Measurements from ENCODE around the gene TACC2. TPM values are rescaled to one million over a fixed set of nuclear protein-coding genes. Genes with fewer than 3 reads are reported as not detected.

Gene TACC2
- polyA plus RNA-seq, 4 donors = 40.9 to 55.4 (median 45.8) TPM

- DNase-seq (ENCODE audit: low read depth in 4 of 4, low spot score in 3 of 4) = no peak
These were observed 173.8 kb downstream of the TACC2 start for GRCh38 chr10:122162671-122163173.

- DNase-seq (ENCODE audit: low read depth in 4 of 4, low spot score in 3 of 4) = no peak
These were observed 174.4 kb downstream of the TACC2 start for GRCh38 chr10:122163174-122164022.

GRCh38 chr10:122164023-122164601 lies 175.1 kb downstream of the TACC2 start:
- DNase-seq (ENCODE audit: low read depth in 4 of 4, low spot score in 3 of 4) = no peak

- no peak for DNase-seq (ENCODE audit: low read depth in 4 of 4, low spot score in 3 of 4)
These were observed 176.0 kb downstream of the TACC2 start for GRCh38 chr10:122164815-122165483.

GRCh38 chr10:122165484-122166276 lies 176.7 kb downstream of the TACC2 start:
- no peak for DNase-seq (ENCODE audit: low read depth in 4 of 4, low spot score in 3 of 4)

- DNase-seq (ENCODE audit: low read depth in 4 of 4, low spot score in 3 of 4) = no peak
These were observed 179.1 kb downstream of the TACC2 start for GRCh38 chr10:122168101-122168500.

- no peak for DNase-seq (ENCODE audit: low read depth in 4 of 4, low spot score in 3 of 4)
These were observed 179.8 kb downstream of the TACC2 start for GRCh38 chr10:122168598-122169394.

- DNase-seq (ENCODE audit: low read depth in 4 of 4, low spot score in 3 of 4) = no peak
These were observed 181.8 kb downstream of the TACC2 start for GRCh38 chr10:122170802-122171201.

- no peak for DNase-seq (ENCODE audit: low read depth in 4 of 4, low spot score in 3 of 4)
These were observed 182.5 kb downstream of the TACC2 start for GRCh38 chr10:122171302-122172075.

GRCh38 chr10:122172361-122173008 lies 183.5 kb downstream of the TACC2 start:
- no peak for DNase-seq (ENCODE audit: low read depth in 4 of 4, low spot score in 3 of 4)

GRCh38 chr10:122173337-122173736 lies 184.4 kb downstream of the TACC2 start:
- DNase-seq (ENCODE audit: low read depth in 4 of 4, low spot score in 3 of 4) = no peak

- no peak for DNase-seq (ENCODE audit: low read depth in 4 of 4, low spot score in 3 of 4)
These were observed 184.9 kb downstream of the TACC2 start for GRCh38 chr10:122173766-122174435.

- no peak for DNase-seq (ENCODE audit: low read depth in 4 of 4, low spot score in 3 of 4)
These were observed 187.6 kb downstream of the TACC2 start for GRCh38 chr10:122176232-122177213.

GRCh38 chr10:122178655-122179054 lies 189.7 kb downstream of the TACC2 start:
- DNase-seq (ENCODE audit: low read depth in 4 of 4, low spot score in 3 of 4) = no peak

GRCh38 chr10:122181041-122181732 lies 192.2 kb downstream of the TACC2 start:
- no peak for DNase-seq (ENCODE audit: low read depth in 4 of 4, low spot score in 3 of 4)

- DNase-seq (ENCODE audit: low read depth in 4 of 4, low spot score in 3 of 4) = no peak
These were observed 192.9 kb downstream of the TACC2 start for GRCh38 chr10:122181876-122182275.
